Activated CD4-positive, alpha-beta T cell treated with anti-CD3 and anti-CD28 coated beads, Interleukin-2, amount 10 ng/mL, durations not matched to agents 7 days and 5 days (primary cell): ENCODE data around the gene ADGRV1. TPM values are rescaled to one million over a fixed set of nuclear protein-coding genes. Genes with fewer than 3 reads are reported as not detected.

Experiments
- CTCF ChIA-PET: fragments of 350-600 bp; sonication (Branson Sonifier 250); formaldehyde crosslinking; loops from one replicate; lab custom pipeline; 2021; ENCODE audit warnings: antibody characterized with exemption; lab: Charles Lee
- POLR2A ChIA-PET: fragments of 350-600 bp; sonication (Branson Sonifier 250); formaldehyde crosslinking; loops from one replicate; lab custom pipeline; 2021; ENCODE audit warnings: antibody characterized with exemption; lab: Charles Lee
- DNase-seq: peaks from one replicate; pipeline ENCODE4 v3.0.0-alpha.2; 2020
- H3K27ac Mint-ChIP-seq: one replicate; pipeline ENCODE4 v1.8.0; 2021; ENCODE audit warnings: mild to moderate bottlenecking, moderate library complexity, mixed read lengths
- H3K27me3 Mint-ChIP-seq: one replicate; pipeline ENCODE4 v1.8.0; 2021; ENCODE audit warnings: mixed read lengths
- H3K36me3 Mint-ChIP-seq: one replicate; pipeline ENCODE4 v1.8.0; 2021; ENCODE audit warnings: low read depth, mixed read lengths
- H3K4me1 Mint-ChIP-seq: one replicate; pipeline ENCODE4 v1.8.0; 2021; ENCODE audit warnings: mixed read lengths
- H3K4me3 Mint-ChIP-seq: one replicate; pipeline ENCODE4 v1.8.0; 2021; ENCODE audit warnings: mild to moderate bottlenecking, moderate library complexity, mixed read lengths
- H3K9me3 Mint-ChIP-seq: one replicate; pipeline ENCODE4 v1.8.0; 2021; ENCODE audit warnings: mixed read lengths
- total RNA-seq, 2 experiments: library from RNA; stranded (reverse); gene quantifications; one replicate each; pipeline ENCODE4 v1.2.3, GENCODE V29; 2021

ADGRV1 gene
- total RNA-seq, 2 experiments from 2014 or later, result not detected

DNA sequence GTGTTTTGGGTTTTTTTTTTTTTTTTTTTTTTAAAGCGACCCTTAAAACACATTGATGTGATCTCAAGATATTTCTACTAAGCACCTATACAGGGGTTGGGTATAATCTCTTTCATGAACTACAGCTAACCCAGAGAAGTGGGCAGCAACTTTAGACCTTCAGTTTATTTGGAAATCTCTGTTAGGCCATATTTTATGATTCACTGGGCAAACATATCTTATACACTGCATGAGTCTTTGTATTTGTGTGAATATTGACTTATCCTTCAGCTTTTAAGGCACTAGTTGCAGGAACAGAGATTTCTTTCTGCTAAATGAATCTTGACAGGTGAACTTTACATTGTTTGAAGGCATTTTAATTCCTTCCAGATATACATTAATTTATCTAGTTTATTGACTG lies 630.2 kb downstream of the ADGRV1 start:
- H3K27ac Mint-ChIP-seq, result no peak overlapping the region
- H3K36me3 Mint-ChIP-seq, result no peaks in the 10 kb centered on the region
- DNase-seq, result no peak
- peaks cover 6% of the 10 kb centered on the region for H3K4me1 Mint-ChIP-seq
- no peaks in the 10 kb centered on the region for H3K9me3 Mint-ChIP-seq
- no peak overlapping the region for H3K4me3 Mint-ChIP-seq
- ChIA-PET POLR2A (no interaction called here), CTCF (interaction anchor here (0.9 to 1.5 kb wide), 2 partner anchors 10 to 95 kb away, joined by 3 read pairs; no protein-coding TSS in a partner anchor)
- peaks cover 12% of the 10 kb centered on the region for H3K27me3 Mint-ChIP-seq

GRCh38 chr5:91189480-91190313 lies 631.1 kb downstream of the ADGRV1 start:
- Mint-ChIP-seq H3K27me3 (peaks cover 12% of the 10 kb centered on the region), H3K4me1 (peaks cover 3% of the 10 kb centered on the region), H3K27ac (no peak overlapping the region), H3K36me3 (no peaks in the 10 kb centered on the region), H3K9me3 (no peaks in the 10 kb centered on the region), H3K4me3 (no peak overlapping the region)
- no peak for DNase-seq
- POLR2A ChIA-PET, result no interaction called here
- CTCF ChIA-PET, result interaction anchor here (1.5 kb wide), 1 partner anchor 9 kb away, joined by 3 read pairs; no protein-coding TSS in a partner anchor

DNA sequence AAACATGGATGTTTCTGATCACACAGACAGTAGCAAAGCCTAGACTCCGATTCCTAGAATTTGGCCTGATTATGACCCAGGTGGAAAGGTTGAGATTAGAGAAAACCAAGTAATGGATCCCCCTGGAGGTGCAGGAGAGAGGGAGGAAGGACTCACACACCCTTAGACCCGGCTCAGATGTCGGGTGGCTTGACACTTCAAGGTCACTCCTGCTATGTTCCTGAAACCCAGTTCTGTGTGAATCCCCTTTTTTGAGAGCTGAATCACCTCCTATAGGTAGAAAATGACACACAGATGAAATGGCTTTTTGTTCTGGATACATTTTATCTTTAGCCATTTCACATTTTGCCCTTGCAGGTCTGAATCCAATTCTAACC lies 631.7 kb downstream of the ADGRV1 start:
- H3K9me3 Mint-ChIP-seq, result no peaks in the 10 kb centered on the region
- ChIA-PET POLR2A (no interaction called here), CTCF (no interaction called here)
- H3K27me3 Mint-ChIP-seq, result peaks cover 12% of the 10 kb centered on the region
- no peak for DNase-seq
- no peak overlapping the region for H3K4me3 Mint-ChIP-seq
- no peak overlapping the region for H3K27ac Mint-ChIP-seq
- H3K4me1 Mint-ChIP-seq, result peaks cover 3% of the 10 kb centered on the region
- no peaks in the 10 kb centered on the region for H3K36me3 Mint-ChIP-seq

DNA sequence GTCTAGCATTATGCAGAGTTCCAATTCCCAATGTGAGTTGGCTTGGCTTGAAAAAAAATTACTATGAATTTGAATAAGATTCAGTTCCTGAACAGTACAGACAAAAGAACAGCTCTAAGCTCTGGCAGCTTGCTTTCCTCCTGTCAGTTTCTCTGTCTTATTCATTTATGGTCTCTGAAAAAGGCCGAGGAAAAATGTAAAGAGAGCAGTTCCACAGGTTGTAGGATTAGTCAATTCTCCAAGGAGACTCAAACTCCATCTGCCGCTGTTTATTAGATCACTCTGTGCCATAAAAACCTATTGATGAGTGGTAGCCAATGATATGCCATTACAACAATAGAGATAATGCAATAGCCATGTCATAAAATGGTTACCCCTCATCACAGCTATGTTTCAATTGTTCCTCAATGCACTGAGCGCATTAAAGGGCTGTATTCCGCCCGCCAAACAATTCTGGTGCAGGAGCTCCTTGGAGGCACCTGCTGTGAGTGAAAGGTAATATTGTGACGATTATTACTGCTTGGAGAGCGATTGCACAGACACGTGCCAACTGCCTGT lies 636.3 kb downstream of the ADGRV1 start:
- H3K27me3 Mint-ChIP-seq, result peaks cover 21% of the 10 kb centered on the region
- ChIA-PET CTCF (interaction anchor here (1.2 to 1.5 kb wide), 2 partner anchors 15 to 203 kb away, joined by 3 read pairs; no protein-coding TSS in a partner anchor), POLR2A (no interaction called here)
- H3K27ac Mint-ChIP-seq, result no peak overlapping the region
- no peak for DNase-seq
- peaks cover under 1% of the 10 kb centered on the region for H3K4me1 Mint-ChIP-seq
- no peaks in the 10 kb centered on the region for H3K9me3 Mint-ChIP-seq
- H3K36me3 Mint-ChIP-seq, result no peaks in the 10 kb centered on the region
- no peak overlapping the region for H3K4me3 Mint-ChIP-seq

- CTCF ChIA-PET, result no interaction called here
Observed at GRCh38 chr5:91200692-91201091, 642.1 kb downstream of the ADGRV1 start.

DNA sequence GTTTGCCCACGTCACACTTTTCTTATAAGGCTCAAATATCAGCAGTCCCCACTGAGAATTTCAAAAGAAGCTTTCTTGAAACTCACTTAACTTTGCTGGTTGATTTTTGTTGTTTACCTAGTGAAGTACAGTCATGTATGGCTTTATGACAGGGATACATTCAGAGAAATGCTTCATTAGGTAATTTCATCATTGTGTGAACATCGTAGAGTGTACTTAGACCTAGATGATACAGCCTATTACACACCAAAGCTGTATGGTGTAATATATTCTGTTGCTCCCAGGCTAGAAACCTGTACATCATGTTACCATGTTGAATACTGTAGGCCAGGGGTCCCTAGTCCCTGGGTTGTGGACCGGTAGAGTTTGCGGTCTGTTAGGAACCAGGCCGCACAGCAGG lies 647.5 kb downstream of the ADGRV1 start:
- Mint-ChIP-seq H3K9me3 (no peaks in the 10 kb centered on the region), H3K27me3 (peaks cover 4% of the 10 kb centered on the region), H3K4me3 (no peak overlapping the region), H3K27ac (no peak overlapping the region), H3K4me1 (no peaks in the 10 kb centered on the region), H3K36me3 (no peaks in the 10 kb centered on the region)
- no peak for DNase-seq
- ChIA-PET CTCF (interaction anchor here (0.6 to 1.5 kb wide), 2 partner anchors 14 to 164 kb away, joined by 3 to 4 read pairs; no protein-coding TSS in a partner anchor), POLR2A (no interaction called here)

More at GRCh38 chr5:91200692-91201091, 642.1 kb downstream of the ADGRV1 start:
- Mint-ChIP-seq H3K27me3 (peaks cover 25% of the 10 kb centered on the region), H3K4me3 (no peak overlapping the region), H3K4me1 (no peaks in the 10 kb centered on the region), H3K9me3 (no peaks in the 10 kb centered on the region), H3K36me3 (no peaks in the 10 kb centered on the region), H3K27ac (no peak overlapping the region)
- POLR2A ChIA-PET, result no interaction called here
- no peak for DNase-seq

GRCh38 chr5:91206734-91207133 lies 648.1 kb downstream of the ADGRV1 start:
- no peaks in the 10 kb centered on the region for H3K9me3 Mint-ChIP-seq
- no peaks in the 10 kb centered on the region for H3K36me3 Mint-ChIP-seq
- no peak overlapping the region for H3K4me3 Mint-ChIP-seq
- no peak for DNase-seq
- no peak overlapping the region for H3K27ac Mint-ChIP-seq
- ChIA-PET POLR2A (no interaction called here), CTCF (interaction anchor here (0.6 to 1.5 kb wide), 2 partner anchors 13 to 165 kb away, joined by 3 to 4 read pairs; no protein-coding TSS in a partner anchor)
- H3K4me1 Mint-ChIP-seq, result no peaks in the 10 kb centered on the region
- H3K27me3 Mint-ChIP-seq, result peaks cover 1% of the 10 kb centered on the region

DNA sequence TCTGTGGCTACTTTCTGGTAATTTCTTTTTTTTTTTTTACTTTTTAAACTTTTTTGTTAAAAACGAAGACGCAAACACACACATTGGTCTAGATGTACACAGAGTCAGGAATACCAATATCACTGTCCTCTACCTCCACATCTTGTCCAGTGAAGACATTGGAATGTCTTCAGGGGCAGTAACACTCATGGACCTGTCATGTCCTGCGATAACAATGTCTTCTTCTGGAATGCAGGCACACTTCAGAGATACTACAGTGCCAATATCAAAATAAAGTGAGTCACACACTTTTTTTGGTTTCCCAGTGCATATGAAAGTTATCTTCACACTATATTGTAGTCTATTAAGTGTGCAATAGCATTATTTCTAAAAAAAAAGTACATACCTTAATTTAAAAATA lies 648.7 kb downstream of the ADGRV1 start:
- Mint-ChIP-seq H3K4me3 (no peak overlapping the region), H3K9me3 (no peaks in the 10 kb centered on the region), H3K4me1 (no peaks in the 10 kb centered on the region), H3K27ac (no peak overlapping the region), H3K27me3 (no peaks in the 10 kb centered on the region), H3K36me3 (no peaks in the 10 kb centered on the region)
- DNase-seq, result no peak
- CTCF ChIA-PET, result interaction anchor here (1.5 kb wide), 1 partner anchor 12 kb away, joined by 4 read pairs; no protein-coding TSS in a partner anchor
- POLR2A ChIA-PET, result no interaction called here

DNA sequence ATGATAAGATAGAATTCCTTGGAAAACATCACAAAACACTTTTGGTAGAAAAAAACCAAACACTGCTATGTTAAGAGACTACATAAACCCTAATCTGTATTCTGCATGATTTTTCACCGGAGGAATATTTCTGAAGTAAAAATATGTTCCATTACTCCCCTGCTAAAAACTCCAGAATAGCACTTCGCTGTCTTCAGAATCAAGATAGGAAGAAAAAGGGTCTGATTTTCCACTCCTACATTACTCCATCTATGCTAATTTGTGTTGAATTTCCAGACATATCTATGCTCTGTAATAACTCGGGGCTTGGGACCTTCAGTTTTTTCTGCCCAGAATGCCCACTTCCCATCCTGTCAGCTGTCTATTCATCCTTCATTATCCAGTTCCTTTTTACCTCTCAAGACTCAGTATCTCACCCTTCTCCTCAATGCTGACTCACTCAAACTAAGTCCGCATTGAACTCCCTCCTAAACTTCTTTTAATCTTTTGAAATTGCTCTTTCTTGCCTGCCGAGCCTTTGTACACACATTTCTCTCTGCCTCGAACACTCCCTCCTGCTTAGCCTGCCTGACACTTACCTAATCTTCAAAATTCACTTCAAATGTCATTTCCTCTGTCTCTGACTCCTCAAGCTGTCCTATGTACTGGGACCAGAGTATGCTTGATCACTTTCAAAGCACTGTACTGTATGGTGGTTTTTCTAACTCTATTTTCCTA lies 653.6 kb downstream of the ADGRV1 start:
- Mint-ChIP-seq H3K9me3 (no peaks in the 10 kb centered on the region), H3K27me3 (peaks cover 4% of the 10 kb centered on the region), H3K27ac (no peak overlapping the region), H3K4me1 (no peaks in the 10 kb centered on the region), H3K4me3 (no peak overlapping the region), H3K36me3 (no peaks in the 10 kb centered on the region)
- CTCF ChIA-PET, result interaction anchor here (1.1 to 1.3 kb wide), 2 partner anchors 172 to 173 kb away, joined by 4 read pairs; no protein-coding TSS in a partner anchor
- POLR2A ChIA-PET, result no interaction called here
- DNase-seq, result no peak

DNA sequence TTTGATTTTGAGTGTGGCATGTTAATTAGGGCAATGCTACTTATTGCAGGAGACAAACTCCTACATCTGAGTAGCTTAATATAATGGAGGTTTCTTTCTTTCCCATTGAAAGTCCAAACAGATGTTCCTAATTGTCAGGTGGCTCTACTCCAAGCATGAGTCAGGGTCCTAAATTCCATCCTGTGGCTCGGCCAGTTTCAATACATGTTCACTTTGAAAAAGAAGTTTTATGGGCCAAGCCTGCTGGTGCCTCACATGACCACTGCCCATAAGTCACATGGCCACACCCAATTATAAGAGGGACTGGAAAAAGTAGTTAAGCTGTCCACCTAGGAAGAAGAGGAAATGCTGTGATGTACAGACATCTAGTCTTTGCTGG lies 654.1 kb downstream of the ADGRV1 start:
- Mint-ChIP-seq H3K27ac (no peak overlapping the region), H3K36me3 (no peaks in the 10 kb centered on the region), H3K27me3 (peaks cover 4% of the 10 kb centered on the region), H3K4me3 (no peak overlapping the region), H3K9me3 (no peaks in the 10 kb centered on the region), H3K4me1 (no peaks in the 10 kb centered on the region)
- no peak for DNase-seq
- ChIA-PET CTCF (no interaction called here), POLR2A (no interaction called here)
